ENCODE results near the gene KRT2.

KRT2 gene

GRCh38 chr12:52666471-52666870 is 14.5 kb upstream of the KRT2 start:
- Histone ChIP-seq H3K9me3 (ENCODE audit: control insufficient read depth, insufficient read depth, low read length) (no peaks in the 10 kb centered on the region), H3K9ac (ENCODE audit: low read depth, low read length) (no peak overlapping the region), H3K36me3 (ENCODE audit: insufficient read depth, low read length) (no peaks in the 10 kb centered on the region), H3K4me1 (ENCODE audit: insufficient read depth, low read length) (no peaks in the 10 kb centered on the region)

- H3K9me3 ChIP-seq (ENCODE audit: control insufficient read depth, insufficient read depth, low read length): no peaks in the 10 kb centered on the region
- H3K4me1 ChIP-seq (ENCODE audit: insufficient read depth, low read length): no peaks in the 10 kb centered on the region
- no peaks in the 10 kb centered on the region for H3K36me3 ChIP-seq (ENCODE audit: insufficient read depth, low read length)
- no peak overlapping the region for H3K9ac ChIP-seq (ENCODE audit: low read depth, low read length)
These were observed 11.4 kb upstream of the KRT2 start for GRCh38 chr12:52663420-52663819.

DNA sequence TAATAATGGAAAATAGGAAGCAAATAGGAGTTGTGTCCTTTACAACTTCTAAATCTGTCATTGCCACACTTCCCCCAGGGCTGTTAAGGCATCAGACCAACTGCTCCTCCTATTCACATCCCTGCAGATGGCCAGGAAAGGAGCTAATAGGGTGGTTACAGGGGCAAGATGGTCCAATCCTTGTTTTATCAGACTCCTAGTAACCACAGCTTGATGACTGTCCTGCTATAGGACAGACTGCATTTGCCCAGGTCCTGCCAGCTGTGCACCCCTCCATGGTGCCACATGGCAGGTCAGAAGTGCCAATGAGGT is 10.9 kb upstream of the KRT2 start:
- Histone ChIP-seq H3K4me1 (ENCODE audit: insufficient read depth, low read length) (no peaks in the 10 kb centered on the region), H3K9ac (ENCODE audit: low read depth, low read length) (no peak overlapping the region), H3K36me3 (ENCODE audit: insufficient read depth, low read length) (no peaks in the 10 kb centered on the region), H3K9me3 (ENCODE audit: control insufficient read depth, insufficient read depth, low read length) (no peaks in the 10 kb centered on the region)

GRCh38 chr12:52662093-52662917 is 10.3 kb upstream of the KRT2 start:
- Histone ChIP-seq H3K4me1 (ENCODE audit: insufficient read depth, low read length) (no peaks in the 10 kb centered on the region), H3K9ac (ENCODE audit: low read depth, low read length) (no peak overlapping the region), H3K9me3 (ENCODE audit: control insufficient read depth, insufficient read depth, low read length) (no peaks in the 10 kb centered on the region)

DNA sequence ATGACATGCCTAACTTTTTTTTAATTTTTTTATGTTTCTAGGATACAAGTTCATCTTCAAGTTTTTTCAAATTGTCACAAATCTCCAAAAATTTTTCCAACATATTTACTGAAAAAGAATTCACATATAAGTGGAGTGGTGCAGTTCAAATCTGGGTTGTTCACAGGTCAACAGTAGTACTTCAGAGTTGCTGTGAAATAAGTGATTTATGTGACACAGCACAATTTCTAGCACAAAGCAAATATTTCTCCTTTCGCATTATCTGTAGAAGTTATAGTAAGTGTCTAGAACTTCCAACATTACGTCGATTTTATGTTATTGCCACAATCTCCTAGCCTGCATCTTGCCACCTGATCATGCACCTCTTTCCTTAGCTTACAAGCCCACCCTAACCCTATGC is 9.7 kb upstream of the KRT2 start:
- Histone ChIP-seq H3K9ac (ENCODE audit: low read depth, low read length) (no peak overlapping the region), H3K4me1 (ENCODE audit: insufficient read depth, low read length) (no peaks in the 10 kb centered on the region), H3K36me3 (ENCODE audit: insufficient read depth, low read length) (no peaks in the 10 kb centered on the region), H3K9me3 (ENCODE audit: control insufficient read depth, insufficient read depth, low read length) (no peaks in the 10 kb centered on the region)

More at GRCh38 chr12:52662093-52662917, 10.3 kb upstream of the KRT2 start:
- no peaks in the 10 kb centered on the region for H3K36me3 ChIP-seq (ENCODE audit: insufficient read depth, low read length)

GRCh38 chr12:52660934-52661499 is 9.0 kb upstream of the KRT2 start:
- H3K4me1 ChIP-seq (ENCODE audit: insufficient read depth, low read length): no peaks in the 10 kb centered on the region
- H3K36me3 ChIP-seq (ENCODE audit: insufficient read depth, low read length): no peaks in the 10 kb centered on the region

DNA sequence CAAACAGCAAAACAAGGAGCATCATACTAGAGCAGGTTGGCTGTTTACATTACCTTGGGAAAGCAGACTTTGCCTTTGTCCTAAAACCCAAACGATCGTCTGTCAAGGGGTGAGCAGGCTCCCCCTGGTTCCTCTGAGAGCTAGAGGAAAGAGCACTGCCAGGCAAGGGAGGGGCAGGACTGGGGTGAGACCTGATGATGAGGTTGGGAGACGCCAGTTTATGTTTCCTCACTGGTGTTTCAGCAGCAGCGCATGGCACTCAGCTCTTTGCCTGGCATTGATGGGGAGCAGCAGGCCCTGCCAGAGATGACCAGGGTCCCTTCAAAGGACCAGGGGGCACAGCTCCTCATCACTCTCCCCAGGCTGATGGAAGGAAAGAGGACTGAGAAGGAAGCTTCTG is 7.9 kb upstream of the KRT2 start:
- Histone ChIP-seq H3K36me3 (ENCODE audit: insufficient read depth, low read length) (no peaks in the 10 kb centered on the region), H3K9ac (ENCODE audit: low read depth, low read length) (no peak overlapping the region), H3K9me3 (ENCODE audit: control insufficient read depth, insufficient read depth, low read length) (no peaks in the 10 kb centered on the region), H3K4me1 (ENCODE audit: insufficient read depth, low read length) (no peaks in the 10 kb centered on the region)

More at GRCh38 chr12:52660934-52661499, 9.0 kb upstream of the KRT2 start:
- no peak overlapping the region for H3K9ac ChIP-seq (ENCODE audit: low read depth, low read length)
- H3K9me3 ChIP-seq (ENCODE audit: control insufficient read depth, insufficient read depth, low read length): no peaks in the 10 kb centered on the region

GRCh38 chr12:52659395-52659794 is 7.4 kb upstream of the KRT2 start:
- Histone ChIP-seq H3K9me3 (ENCODE audit: control insufficient read depth, insufficient read depth, low read length) (no peaks in the 10 kb centered on the region), H3K9ac (ENCODE audit: low read depth, low read length) (no peak overlapping the region), H3K4me1 (ENCODE audit: insufficient read depth, low read length) (no peaks in the 10 kb centered on the region)

GRCh38 chr12:52658196-52658595 is 6.2 kb upstream of the KRT2 start:
- Histone ChIP-seq H3K9ac (ENCODE audit: low read depth, low read length) (no peak overlapping the region), H3K36me3 (ENCODE audit: insufficient read depth, low read length) (no peaks in the 10 kb centered on the region), H3K9me3 (ENCODE audit: control insufficient read depth, insufficient read depth, low read length) (no peaks in the 10 kb centered on the region), H3K4me1 (ENCODE audit: insufficient read depth, low read length) (no peaks in the 10 kb centered on the region)

More at GRCh38 chr12:52659395-52659794, 7.4 kb upstream of the KRT2 start:
- no peaks in the 10 kb centered on the region for H3K36me3 ChIP-seq (ENCODE audit: insufficient read depth, low read length)

- H3K9me3 ChIP-seq (ENCODE audit: control insufficient read depth, insufficient read depth, low read length): no peaks in the 10 kb centered on the region
- no peak overlapping the region for H3K9ac ChIP-seq (ENCODE audit: low read depth, low read length)
- no peaks in the 10 kb centered on the region for H3K36me3 ChIP-seq (ENCODE audit: insufficient read depth, low read length)
- H3K4me1 ChIP-seq (ENCODE audit: insufficient read depth, low read length): no peaks in the 10 kb centered on the region
These were observed 5.4 kb upstream of the KRT2 start for GRCh38 chr12:52657250-52657902.

- H3K9ac ChIP-seq (ENCODE audit: low read depth, low read length): no peak overlapping the region
- no peaks in the 10 kb centered on the region for H3K9me3 ChIP-seq (ENCODE audit: control insufficient read depth, insufficient read depth, low read length)
- no peaks in the 10 kb centered on the region for H3K4me1 ChIP-seq (ENCODE audit: insufficient read depth, low read length)
- H3K36me3 ChIP-seq (ENCODE audit: insufficient read depth, low read length): no peaks in the 10 kb centered on the region
These were observed 4.6 kb upstream of the KRT2 start for GRCh38 chr12:52656616-52657015.

DNA sequence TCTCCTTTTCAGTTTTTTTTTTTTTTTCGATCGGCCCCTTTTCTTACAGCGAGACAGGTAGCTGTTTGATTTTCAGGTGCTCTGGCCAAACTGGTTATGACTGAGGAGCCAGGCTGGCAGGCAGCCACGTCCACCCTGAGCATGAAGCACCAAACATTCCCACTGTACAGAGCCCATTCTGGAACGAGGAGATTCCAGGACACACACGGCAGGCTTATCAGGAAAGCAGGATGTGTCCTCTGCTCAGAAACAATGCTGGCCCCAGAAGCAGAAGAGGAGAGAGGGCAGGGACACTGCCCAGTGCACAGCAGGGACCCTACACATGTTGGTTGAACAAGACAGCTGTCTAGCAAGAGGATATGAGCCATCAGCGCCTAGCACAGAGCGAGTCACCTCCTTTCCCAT is 3.7 kb upstream of the KRT2 start:
- H3K9me3 ChIP-seq (ENCODE audit: control insufficient read depth, insufficient read depth, low read length): no peaks in the 10 kb centered on the region
- no peaks in the 10 kb centered on the region for H3K4me1 ChIP-seq (ENCODE audit: insufficient read depth, low read length)
- no peaks in the 10 kb centered on the region for H3K36me3 ChIP-seq (ENCODE audit: insufficient read depth, low read length)
- no peak overlapping the region for H3K9ac ChIP-seq (ENCODE audit: low read depth, low read length)

GRCh38 chr12:52655251-52655650 is 3.2 kb upstream of the KRT2 start:
- Histone ChIP-seq H3K36me3 (ENCODE audit: insufficient read depth, low read length) (no peaks in the 10 kb centered on the region), H3K9ac (ENCODE audit: low read depth, low read length) (no peak overlapping the region), H3K4me1 (ENCODE audit: insufficient read depth, low read length) (no peaks in the 10 kb centered on the region), H3K9me3 (ENCODE audit: control insufficient read depth, insufficient read depth, low read length) (no peaks in the 10 kb centered on the region)

DNA sequence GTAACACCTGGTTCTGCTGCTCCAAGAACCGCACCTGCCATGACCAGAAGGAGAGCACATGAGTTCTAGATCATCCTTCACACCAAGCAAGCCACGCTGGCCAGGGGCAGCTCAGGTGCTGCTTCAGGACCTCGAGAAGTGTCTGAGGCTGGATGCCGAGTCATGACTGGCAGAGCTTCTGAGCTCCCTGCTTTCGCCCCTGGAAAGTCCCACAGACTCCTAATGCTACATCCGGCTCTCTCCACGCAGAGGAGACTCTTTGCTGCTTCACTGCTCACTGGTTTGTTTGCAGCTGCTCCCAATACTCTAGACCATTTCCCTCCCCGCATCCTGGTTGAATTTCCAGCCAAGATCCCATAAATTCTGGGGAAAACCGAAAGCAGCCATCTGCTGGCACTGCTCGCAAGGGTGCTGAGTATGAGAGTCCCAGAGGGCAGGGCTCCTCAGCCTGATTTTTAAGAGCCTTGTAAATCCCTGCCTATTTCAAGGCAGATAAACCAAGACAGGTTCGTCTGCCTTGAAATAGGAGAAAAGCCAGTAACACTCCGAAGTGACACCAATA is 1.4 kb downstream of the KRT2 start:
- H3K9ac ChIP-seq (ENCODE audit: low read depth, low read length): no peak overlapping the region
- no peaks in the 10 kb centered on the region for H3K36me3 ChIP-seq (ENCODE audit: insufficient read depth, low read length)
- no peaks in the 10 kb centered on the region for H3K4me1 ChIP-seq (ENCODE audit: insufficient read depth, low read length)
- H3K9me3 ChIP-seq (ENCODE audit: control insufficient read depth, insufficient read depth, low read length): no peaks in the 10 kb centered on the region

DNA sequence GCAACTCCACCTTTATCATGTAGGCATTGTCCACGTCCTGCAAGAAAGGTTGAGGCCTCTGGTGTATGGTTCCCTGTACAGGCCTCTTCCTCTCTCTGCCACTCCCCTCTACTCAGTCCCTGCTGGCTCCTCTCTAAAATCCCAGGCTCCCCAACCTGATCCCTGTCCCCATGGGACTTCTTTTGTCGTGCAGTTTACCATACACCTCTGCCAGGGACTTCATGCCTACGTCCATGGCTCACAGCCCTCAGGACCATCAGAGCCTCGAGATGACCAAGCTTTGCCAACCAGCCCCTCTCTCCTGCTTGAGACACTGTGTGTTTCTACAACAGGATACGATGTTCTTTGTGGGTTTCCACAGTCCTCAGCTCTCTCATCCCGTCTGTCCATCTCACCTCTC is 2.9 kb downstream of the KRT2 start:
- H3K4me1 ChIP-seq (ENCODE audit: insufficient read depth, low read length): no peaks in the 10 kb centered on the region
- H3K9me3 ChIP-seq (ENCODE audit: control insufficient read depth, insufficient read depth, low read length): no peaks in the 10 kb centered on the region
- no peaks in the 10 kb centered on the region for H3K36me3 ChIP-seq (ENCODE audit: insufficient read depth, low read length)
- H3K9ac ChIP-seq (ENCODE audit: low read depth, low read length): no peak overlapping the region
